AG04449 (cell line): Measurements from ENCODE around the gene KLHL6.
"Not testable (repeated sequence)": the region's sequence is repeated elsewhere in the genome, so short reads cannot be mapped to it uniquely, and the experiment has no call there.

Source experiments
- CTCF ChIA-PET: fragments of 350-600 bp; formaldehyde crosslinking; extraction: SDS; loops from one replicate; lab custom pipeline; 2021; ENCODE audit warnings: antibody characterized with exemption; lab: Yijun Ruan, JAX
- POLR2A ChIA-PET: fragments of 400-600, 350-600 bp; formaldehyde crosslinking; extraction: SDS; loops from one replicate; lab custom pipeline; 2020; ENCODE audit warnings: antibody characterized with exemption, inconsistent platforms; lab: Yijun Ruan, JAX
- DNase-seq: peaks from one replicate; pipeline ENCODE4 v3.0.0-alpha.2; 2010; ENCODE audit warnings: low read depth, low spot score
- H3K4me3 ChIP-seq: 2 replicates; pipeline ENCODE4 v1.5.1; 2011; ENCODE audit warnings: low read depth, mild to moderate bottlenecking, control low read depth, low read length
- TF ChIP-seq, protein P1 (sequence below): IDR thresholded peaks from one replicate; pipeline ENCODE4 v1.5.1; 2011; ENCODE audit warnings: mild to moderate bottlenecking, moderate library complexity, low read length, control low read depth, inconsistent platforms; ENCODE audit not compliant: insufficient read depth; ENCODE audit errors: missing control alignments

KLHL6 gene

DNA sequence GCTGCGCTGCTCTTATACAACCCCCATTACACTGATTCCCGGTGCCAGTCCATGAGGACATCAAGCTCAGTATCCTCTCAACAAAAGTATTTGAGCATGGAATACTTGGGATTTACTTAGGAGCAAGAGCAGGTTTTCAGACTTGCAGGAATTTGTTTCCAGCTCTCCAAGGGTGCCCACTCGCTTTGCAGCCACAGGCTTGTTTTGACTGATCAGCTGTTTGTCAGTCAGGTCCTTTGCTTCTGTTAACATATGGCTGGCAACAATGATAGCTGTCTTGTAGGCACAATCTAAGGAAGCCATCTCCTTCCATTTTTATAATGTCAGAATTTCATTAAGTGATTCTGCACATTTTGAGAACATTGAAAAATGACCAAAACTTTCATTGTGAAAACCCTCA, 88.9 kb downstream of the KLHL6 start:
- no peak overlapping the region for H3K4me3 ChIP-seq
- TF ChIP-seq, protein P1, sequence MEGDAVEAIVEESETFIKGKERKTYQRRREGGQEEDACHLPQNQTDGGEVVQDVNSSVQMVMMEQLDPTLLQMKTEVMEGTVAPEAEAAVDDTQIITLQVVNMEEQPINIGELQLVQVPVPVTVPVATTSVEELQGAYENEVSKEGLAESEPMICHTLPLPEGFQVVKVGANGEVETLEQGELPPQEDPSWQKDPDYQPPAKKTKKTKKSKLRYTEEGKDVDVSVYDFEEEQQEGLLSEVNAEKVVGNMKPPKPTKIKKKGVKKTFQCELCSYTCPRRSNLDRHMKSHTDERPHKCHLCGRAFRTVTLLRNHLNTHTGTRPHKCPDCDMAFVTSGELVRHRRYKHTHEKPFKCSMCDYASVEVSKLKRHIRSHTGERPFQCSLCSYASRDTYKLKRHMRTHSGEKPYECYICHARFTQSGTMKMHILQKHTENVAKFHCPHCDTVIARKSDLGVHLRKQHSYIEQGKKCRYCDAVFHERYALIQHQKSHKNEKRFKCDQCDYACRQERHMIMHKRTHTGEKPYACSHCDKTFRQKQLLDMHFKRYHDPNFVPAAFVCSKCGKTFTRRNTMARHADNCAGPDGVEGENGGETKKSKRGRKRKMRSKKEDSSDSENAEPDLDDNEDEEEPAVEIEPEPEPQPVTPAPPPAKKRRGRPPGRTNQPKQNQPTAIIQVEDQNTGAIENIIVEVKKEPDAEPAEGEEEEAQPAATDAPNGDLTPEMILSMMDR = no peak
- ChIA-PET CTCF (interaction anchor here (1.1 to 1.2 kb wide), 2 partner anchors 301 to 418 kb away, joined by 3 to 5 read pairs; partner anchors contain the start of gene PARL), POLR2A (no interaction called here)
- no peak for DNase-seq

DNA sequence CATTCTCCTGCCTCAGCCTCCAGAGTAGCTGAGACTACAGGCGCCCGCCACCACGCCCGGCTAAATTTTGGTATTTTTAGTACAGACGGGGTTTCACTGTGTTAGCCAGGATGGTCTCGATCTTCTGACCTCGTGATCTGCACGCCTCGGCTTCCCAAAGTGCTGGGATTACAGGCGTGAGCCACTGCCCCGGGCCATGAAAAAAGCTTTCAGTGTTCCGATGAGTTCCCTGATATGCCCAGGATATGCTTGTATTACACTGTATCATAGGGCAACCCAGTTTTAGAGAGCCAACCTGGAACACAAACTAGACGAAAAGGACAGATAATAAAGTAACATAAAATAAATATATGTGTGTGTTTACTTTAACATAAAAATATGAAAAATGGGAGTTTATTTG, 89.8 kb downstream of the KLHL6 start:
- DNase-seq, H3K4me3 ChIP-seq, CTCF ChIA-PET, POLR2A ChIA-PET: not testable (repeated sequence)

DNA sequence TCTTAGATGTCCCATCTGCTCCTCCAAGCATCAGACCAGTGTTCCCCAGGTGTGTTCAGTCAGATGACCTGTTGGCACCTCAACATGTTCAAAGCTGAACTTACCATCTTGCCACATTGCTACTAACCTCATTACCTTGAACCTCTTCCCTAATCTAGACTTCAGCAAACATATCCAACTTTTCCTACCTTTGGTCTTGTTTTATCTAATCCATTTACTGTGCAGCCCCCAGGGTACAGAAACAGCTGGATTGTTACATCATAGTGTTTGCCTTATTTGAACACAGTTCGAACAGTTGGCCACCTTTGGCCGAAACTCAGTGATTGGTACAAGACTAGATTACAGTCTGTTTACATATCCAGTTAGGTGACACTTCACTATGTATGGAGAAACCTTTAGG, 91.0 kb downstream of the KLHL6 start:
- POLR2A ChIA-PET = no interaction called here
- CTCF ChIA-PET = interaction anchor here (0.9 to 1.2 kb wide), 3 partner anchors 13 to 420 kb away, joined by 3 read pairs; partner anchors contain the start of gene PARL
- TF ChIP-seq, protein P1 = no peak
- no peak for DNase-seq
- H3K4me3 ChIP-seq = no peak overlapping the region

DNA sequence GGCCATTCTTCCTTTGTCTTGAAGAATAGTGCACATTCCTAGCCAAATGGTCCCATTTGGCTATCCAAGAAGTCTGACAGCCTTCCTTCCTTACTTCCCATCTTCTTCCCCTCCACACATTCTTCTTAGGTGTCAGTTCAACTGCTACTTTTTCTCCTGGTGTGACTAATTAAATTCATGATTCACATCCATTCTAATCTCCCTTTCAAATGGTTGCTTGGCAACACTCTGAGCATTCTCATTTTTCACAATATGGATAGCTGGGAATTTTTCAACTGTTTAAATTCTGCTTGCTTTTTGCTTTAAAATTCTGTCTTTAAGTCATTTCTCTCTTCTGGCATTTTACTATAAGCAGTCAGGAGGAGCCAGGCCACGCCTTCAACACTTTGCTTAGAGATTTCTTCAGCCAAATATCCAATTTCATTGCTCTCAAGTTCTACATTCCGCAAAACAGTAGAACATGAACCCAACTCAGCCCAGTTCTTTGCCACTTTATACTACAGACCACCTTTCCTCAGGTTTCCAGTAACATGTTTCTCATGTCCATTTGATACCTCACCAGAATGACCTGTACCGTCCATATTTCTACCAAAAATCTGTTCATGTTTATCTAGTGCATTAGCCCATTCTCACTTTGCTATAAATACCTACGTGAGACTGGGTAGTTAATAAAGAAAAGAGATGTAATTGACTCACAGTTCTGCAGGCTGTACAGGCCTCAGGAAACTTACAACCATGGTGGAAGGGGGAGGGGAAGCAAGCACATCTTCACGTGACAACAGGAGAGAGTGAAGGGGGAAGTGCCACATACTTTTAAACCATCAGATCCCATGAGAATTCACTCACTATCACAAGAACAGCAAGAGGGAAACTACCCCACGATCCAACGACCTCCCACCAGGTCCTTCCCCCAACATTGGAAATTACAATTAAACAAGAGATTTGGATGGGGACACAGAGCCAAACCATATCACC, 95.1 kb downstream of the KLHL6 start:
- CTCF ChIA-PET = no interaction called here

DNA sequence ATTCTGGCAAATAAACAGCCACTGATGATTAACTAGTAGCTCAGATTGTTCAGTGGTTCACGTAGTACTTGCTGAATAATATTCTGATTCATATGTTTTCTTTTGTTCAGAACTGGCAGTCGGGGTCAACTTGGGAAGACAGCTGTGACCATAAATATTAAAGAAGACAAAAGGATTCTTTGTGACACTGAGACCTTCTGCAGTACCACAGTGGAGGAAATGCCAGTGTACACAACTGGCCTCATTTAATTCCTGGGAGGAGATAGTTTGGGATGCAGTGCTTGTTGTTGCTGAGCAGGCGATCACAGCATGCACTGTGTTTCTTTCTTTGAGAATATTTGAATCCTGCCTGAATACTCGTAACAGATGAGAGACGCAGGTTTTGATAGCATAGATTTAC, 100.4 kb downstream of the KLHL6 start:
- TF ChIP-seq, protein P1 = no peak
- H3K4me3 ChIP-seq = no peak overlapping the region
- ChIA-PET CTCF (interaction anchor here (1.2 kb wide), 1 partner anchor 14 kb away, joined by 3 read pairs; no protein-coding TSS in a partner anchor), POLR2A (no interaction called here)
- no peak for DNase-seq

More for the DNA sequence above, 95.1 kb downstream of the KLHL6 start:
- no peak for DNase-seq
- H3K4me3 ChIP-seq = no peak overlapping the region
- POLR2A ChIA-PET = no interaction called here
- TF ChIP-seq, protein P1 = no peak

DNA sequence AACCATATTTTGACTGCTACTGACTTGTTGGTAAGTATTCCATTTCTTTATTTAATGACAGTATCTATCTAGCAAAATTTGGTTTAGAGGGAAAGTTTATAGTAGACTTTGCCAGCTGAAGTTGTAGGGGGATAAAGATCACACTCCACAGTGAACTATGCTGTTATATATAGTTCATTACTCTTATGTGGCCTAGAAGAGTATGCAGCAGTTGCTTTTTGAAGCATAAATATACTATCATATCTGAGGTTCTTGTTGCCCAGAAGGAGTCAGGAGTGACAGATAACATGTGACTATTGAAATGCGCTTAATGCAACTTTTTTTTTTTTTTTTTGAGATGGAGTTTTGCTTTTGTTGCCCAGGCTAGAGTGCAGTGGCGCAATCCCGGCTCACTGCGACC, 101.4 kb downstream of the KLHL6 start:
- no peak for DNase-seq
- CTCF ChIA-PET = no interaction called here
- no peak overlapping the region for H3K4me3 ChIP-seq
- POLR2A ChIA-PET = no interaction called here
- TF ChIP-seq, protein P1 = no peak
